ENCODE results near the gene TMEM219. TPM values are rescaled to one million over a fixed set of nuclear protein-coding genes. Genes with fewer than 3 reads are reported as not detected.
A peak's percentile ranks its signal among the peaks of the same experiment; 100 is the strongest.

The TMEM219 gene
- total and polyA plus RNA-seq, 12 donors, result 53.0 to 105 (median 69.3) TPM

DNA sequence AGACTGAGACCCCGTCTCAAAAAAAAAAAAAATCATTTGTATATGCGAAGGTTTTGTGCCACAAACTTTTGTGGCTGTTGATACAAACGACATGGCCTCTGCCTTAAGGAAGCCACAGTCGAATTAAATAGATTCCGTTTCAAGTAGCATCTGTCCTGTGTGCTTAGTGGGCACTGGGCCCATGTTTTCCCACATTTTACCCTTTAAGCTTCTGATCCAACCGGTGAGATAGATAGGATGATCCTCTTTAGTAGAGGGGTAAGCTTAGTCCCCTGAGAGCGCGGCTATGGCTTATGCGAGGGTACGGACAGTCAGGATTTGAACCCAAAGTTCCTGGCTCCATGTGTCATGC lies 776 bp upstream of the TMEM219 start:
- Histone ChIP-seq H3K4me1 (peaks cover 0 to 35% (median 20%) of the 10 kb centered on the region in 9 donors), H3K27ac (peak overlapping the region in 9 of 10 donors; percentile 93 to 98 (median 96)), H3K36me3 (peaks cover 0 to 28% (median 0%) of the 10 kb centered on the region in 9 donors), H3K27me3 (peaks cover 0 to under 1% (median 0%) of the 10 kb centered on the region in 7 donors), H3K4me3 (peak overlapping the region in 9 of 10 donors; percentile 64 to 94 (median 84)), H3K9me3 (no peaks in the 10 kb centered on the region)
- DNase-seq (no peak), ATAC-seq (no peak)
- 52 to 57% methylated on average over 10 of the region's 10 CpGs for WGBS, 2 donors
- TF ChIP-seq, protein P1, sequence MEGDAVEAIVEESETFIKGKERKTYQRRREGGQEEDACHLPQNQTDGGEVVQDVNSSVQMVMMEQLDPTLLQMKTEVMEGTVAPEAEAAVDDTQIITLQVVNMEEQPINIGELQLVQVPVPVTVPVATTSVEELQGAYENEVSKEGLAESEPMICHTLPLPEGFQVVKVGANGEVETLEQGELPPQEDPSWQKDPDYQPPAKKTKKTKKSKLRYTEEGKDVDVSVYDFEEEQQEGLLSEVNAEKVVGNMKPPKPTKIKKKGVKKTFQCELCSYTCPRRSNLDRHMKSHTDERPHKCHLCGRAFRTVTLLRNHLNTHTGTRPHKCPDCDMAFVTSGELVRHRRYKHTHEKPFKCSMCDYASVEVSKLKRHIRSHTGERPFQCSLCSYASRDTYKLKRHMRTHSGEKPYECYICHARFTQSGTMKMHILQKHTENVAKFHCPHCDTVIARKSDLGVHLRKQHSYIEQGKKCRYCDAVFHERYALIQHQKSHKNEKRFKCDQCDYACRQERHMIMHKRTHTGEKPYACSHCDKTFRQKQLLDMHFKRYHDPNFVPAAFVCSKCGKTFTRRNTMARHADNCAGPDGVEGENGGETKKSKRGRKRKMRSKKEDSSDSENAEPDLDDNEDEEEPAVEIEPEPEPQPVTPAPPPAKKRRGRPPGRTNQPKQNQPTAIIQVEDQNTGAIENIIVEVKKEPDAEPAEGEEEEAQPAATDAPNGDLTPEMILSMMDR (IDR thresholded peaks at IDR 0.05), result no peak
- intact Hi-C loops (cut with DNase I), result loop anchor here in 5 of 10 donors (5.0 to 10.0 kb wide), 4 partner anchors 34 to 146 kb away; partner anchors contain the start of genes HIRIP3 (in 3 of the 5), INO80E (in 3 of the 5), KCTD13 (in 2 of the 5) and CDIPT (in 1 of the 5)

DNA sequence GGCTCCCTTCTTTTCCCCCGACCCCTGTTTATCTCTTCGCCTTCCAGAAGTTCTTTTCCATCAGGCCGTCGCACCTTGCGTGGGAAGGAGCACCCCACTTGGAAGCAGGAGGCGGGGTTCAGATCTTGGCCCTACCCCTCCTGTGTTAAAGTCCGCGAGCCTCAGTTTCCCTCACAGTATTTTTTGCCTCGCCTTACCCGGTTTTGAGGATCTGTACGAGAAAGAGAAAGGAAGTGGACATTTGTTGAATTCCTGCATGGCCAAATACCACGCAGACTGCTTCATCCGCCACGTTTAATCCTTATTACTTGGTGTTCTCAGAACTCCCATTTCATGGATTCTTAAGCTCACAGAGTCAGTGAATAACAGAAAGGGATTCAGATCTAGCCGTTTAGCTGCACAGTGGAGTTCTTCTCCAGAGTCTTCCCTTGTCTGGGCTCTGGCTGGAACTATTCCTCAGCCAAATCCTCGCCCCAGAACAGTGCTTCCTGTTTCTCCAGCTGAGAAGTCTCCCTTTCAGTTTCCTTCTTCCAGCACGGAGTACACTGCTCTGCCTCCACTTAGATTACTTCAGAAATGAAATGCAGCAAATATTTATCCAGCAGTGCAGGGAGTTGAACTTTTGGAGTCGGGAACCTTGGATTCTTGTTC lies 590 bp downstream of the TMEM219 start:
- 8 to 10% methylated on average over 18 of the region's 18 CpGs for WGBS, 2 donors
- TF ChIP-seq, protein P1 (IDR thresholded peaks at IDR 0.05), result no peak
- peak overlapping the region; percentile 93 to 98 (median 96) for H3K27ac ChIP-seq

DNA sequence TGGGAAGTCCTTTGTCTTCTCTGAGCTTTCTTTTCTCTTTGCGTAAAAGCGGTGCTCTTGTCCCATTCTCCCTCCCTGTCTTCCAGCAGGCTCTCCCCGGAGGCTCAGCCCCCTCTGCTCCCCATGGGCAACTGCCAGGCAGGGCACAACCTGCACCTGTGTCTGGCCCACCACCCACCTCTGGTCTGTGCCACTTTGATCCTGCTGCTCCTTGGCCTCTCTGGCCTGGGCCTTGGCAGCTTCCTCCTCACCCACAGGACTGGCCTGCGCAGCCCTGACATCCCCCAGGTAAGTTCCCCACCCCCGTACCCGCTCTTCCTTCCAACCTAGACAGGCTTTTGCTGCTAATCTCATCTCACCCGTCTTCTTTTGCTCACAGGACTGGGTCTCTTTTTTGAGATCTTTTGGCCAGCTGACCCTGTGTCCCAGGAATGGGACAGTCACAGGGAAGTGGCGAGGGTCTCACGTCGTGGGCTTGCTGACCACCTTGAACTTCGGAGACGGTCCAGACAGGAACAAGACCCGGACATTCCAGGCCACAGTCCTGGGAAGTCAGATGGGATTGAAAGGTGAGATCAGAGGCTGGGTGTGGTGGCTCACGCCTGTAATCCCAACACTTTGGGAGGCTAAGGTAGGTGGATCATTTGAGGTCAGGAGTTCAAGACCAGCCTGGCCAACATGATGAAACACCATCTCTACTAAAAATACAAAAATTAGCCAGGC lies 1.3 kb downstream of the TMEM219 start:
- peak overlapping the region in 9 of 10 donors; percentile 64 to 94 (median 84) for H3K4me3 ChIP-seq
- peak overlapping the region; percentile 93 to 98 (median 96) for H3K27ac ChIP-seq
- H3K9me3 ChIP-seq, result no peaks in the 10 kb centered on the region
- 77 to 87% methylated on average over 14 of the region's 14 CpGs for WGBS, 2 donors
- TF ChIP-seq, protein P1 (IDR thresholded peaks at IDR 0.05), result no peak
- no peak for ATAC-seq
- DNase-seq, result no peak
- no peaks in the 10 kb centered on the region for H3K27me3 ChIP-seq
- peaks cover 0 to 45% (median 4%) of the 10 kb centered on the region in 9 donors for H3K36me3 ChIP-seq
- H3K4me1 ChIP-seq, result peaks cover 0 to 35% (median 20%) of the 10 kb centered on the region in 9 donors
- intact Hi-C loops (cut with DNase I), result loop anchor here in 5 of 10 donors (5.0 to 10.0 kb wide), 4 partner anchors 34 to 148 kb away; partner anchors contain the start of genes HIRIP3 (in 3 of the 5), INO80E (in 3 of the 5), KCTD13 (in 2 of the 5) and CDIPT (in 1 of the 5)

More for the DNA sequence above, 590 bp downstream of the TMEM219 start:
- DNase-seq (peak in 1 of 2 donors; percentile 41), ATAC-seq (peak; percentile 41 to 82 (median 72))
- intact Hi-C loops (cut with DNase I), result loop anchor here in 5 of 10 donors (1.0 to 10.0 kb wide), 5 partner anchors 11 to 148 kb away; partner anchors contain the start of genes HIRIP3 (in 3 of the 5), INO80E (in 3 of the 5), KCTD13 (in 2 of the 5) and CDIPT (in 1 of the 5)
- no peaks in the 10 kb centered on the region for H3K9me3 ChIP-seq
- peaks cover 0 to 35% (median 20%) of the 10 kb centered on the region in 9 donors for H3K4me1 ChIP-seq
- no peaks in the 10 kb centered on the region for H3K27me3 ChIP-seq
- peak overlapping the region; percentile 46 to 94 (median 81) for H3K4me3 ChIP-seq
- H3K36me3 ChIP-seq, result peaks cover 0 to 38% (median 0%) of the 10 kb centered on the region in 9 donors

DNA sequence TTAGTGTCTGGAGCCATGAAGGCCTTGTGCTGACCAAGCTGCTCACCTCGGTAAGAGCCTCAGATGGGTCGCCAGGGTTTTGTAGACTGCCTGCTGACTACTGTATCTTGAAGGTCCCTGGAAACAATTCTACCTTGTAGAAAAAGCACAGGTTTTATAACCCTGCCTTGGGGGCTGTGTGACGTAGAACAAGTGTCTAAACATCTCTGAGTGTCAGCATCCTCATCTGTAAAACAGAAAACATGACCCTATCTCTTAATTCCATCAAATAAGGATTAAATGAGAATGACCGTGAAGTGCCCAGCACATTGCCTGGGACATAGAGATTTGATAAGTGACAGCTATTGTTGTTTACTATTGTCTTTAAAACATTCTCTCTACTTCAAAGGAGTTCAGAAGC lies 6.3 kb downstream of the TMEM219 start:
- no peak for DNase-seq
- Histone ChIP-seq H3K4me3 (no peak overlapping the region), H3K27ac (no peak overlapping the region), H3K9me3 (no peaks in the 10 kb centered on the region), H3K4me1 (peaks cover 0 to 23% (median 14%) of the 10 kb centered on the region in 9 donors), H3K36me3 (peaks cover 0 to 92% (median 20%) of the 10 kb centered on the region in 9 donors), H3K27me3 (no peaks in the 10 kb centered on the region)
- 94 to 95% methylated on average over 4 of the region's 4 CpGs for WGBS, 2 donors
- ATAC-seq, result no peak
- TF ChIP-seq, protein P1 (IDR thresholded peaks at IDR 0.05), result no peak
- intact Hi-C loops (cut with DNase I), result loop anchor here in 1 of 10 donors (10.0 kb wide), 1 partner anchor 153 kb away; the partner anchor contains the start of genes PAGR1 and PRRT2
